Activated naive CD4-positive, alpha-beta T cell treated with anti-CD3 and anti-CD28 coated beads, Interleukin-2, amount 50 U/mL, for 72 hours (primary cell): Measurements from ENCODE around the gene BAK1. TPM values are rescaled to one million over a fixed set of nuclear protein-coding genes. Genes with fewer than 3 reads are reported as not detected.
"Not testable (repeated sequence)": the region's sequence is repeated elsewhere in the genome, so short reads cannot be mapped to it uniquely, and the experiment has no call there.

Experiments
- ATAC-seq, 2 donors: fragments of 150-1000 bp; cut with Tn5 transposase; 2 replicates each; pipeline ENCODE4 v1.10.0; 2021; ENCODE audit warnings: mild to moderate bottlenecking in 2 of 2, moderate library complexity in 2 of 2
- DNase-seq, 2 donors: peaks; one replicate each; pipeline ENCODE4 v3.0.0; 2021 to 2022; ENCODE audit warnings: low spot score in 2 of 2
- H3K27ac Mint-ChIP-seq, 2 donors: one replicate each; pipeline ENCODE4 v1.8.0; 2022; ENCODE audit warnings: mild to moderate bottlenecking in 2 of 2, mixed read lengths in 2 of 2
- H3K36me3 Mint-ChIP-seq, 2 donors: one replicate each; pipeline ENCODE4 v1.8.0; 2022; ENCODE audit warnings: mixed read lengths in 2 of 2
- H3K9me3 Mint-ChIP-seq, 2 donors: one replicate each; pipeline ENCODE4 v1.8.0; 2022; ENCODE audit warnings: mixed read lengths in 2 of 2
- total RNA-seq, 2 donors: library from RNA; stranded (reverse); gene quantifications; one replicate each; pipeline ENCODE4 v1.2.3, GENCODE V29; 2022

The BAK1 gene
- total RNA-seq, 2 donors from 2014 or later, result 43.8 to 57.0 TPM

- peak in 1 of 2 donors; percentile 23 for ATAC-seq
- no peaks in the 10 kb centered on the region for H3K9me3 Mint-ChIP-seq
- H3K36me3 Mint-ChIP-seq, result peaks cover 30 to 35% of the 10 kb centered on the region in 2 donors
- no peak for DNase-seq
- peak overlapping the region; percentile 93 to 97 for H3K27ac Mint-ChIP-seq
Measured at GRCh38 chr6:33578164-33578563, 1.9 kb downstream of the BAK1 start.

DNA sequence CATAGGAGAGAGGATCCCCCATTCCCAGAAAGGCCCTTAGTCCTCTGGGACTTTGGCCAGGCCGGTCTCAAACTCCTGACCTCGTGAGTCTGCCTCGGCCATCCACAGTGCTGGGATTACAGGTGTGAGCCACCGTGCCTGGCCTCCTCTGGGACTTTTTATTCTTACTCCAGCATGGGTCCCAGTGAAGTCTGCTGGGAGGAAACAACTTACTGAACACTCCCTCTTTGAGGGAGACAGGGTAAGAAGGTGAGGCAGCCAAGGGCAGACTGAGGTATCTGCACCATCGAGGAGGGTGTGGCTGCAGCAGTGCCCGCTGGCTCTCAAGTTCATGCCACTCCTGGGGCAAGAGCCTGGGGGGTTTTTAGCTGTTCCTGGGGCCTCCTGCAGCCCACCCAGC lies 2.4 kb downstream of the BAK1 start:
- ATAC-seq (no peak), DNase-seq (no peak)
- Mint-ChIP-seq H3K36me3 (peaks cover 30 to 35% of the 10 kb centered on the region in 2 donors), H3K9me3 (no peaks in the 10 kb centered on the region), H3K27ac (peak overlapping the region; percentile 93 to 97)

DNA sequence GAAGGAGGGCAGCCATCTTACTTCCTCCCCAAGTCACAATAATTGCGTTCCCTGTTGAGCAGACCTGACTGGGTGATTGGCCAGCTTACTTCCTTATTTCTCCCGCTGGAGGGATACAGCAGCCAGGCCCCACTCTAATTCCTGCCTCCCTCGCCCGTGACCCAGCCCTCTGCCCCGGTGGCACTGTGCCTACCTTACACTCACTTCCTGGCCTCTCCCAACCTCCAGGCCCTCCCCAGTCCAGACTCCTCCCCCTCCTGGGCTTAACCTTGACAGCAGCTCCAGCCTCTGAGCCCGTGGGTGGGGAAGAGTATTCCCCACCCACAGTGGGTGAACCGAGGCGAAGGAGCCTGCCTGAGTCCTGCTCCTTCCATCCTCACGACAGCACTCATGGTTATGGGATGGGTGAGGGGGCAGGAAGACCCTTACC lies 3.0 kb downstream of the BAK1 start:
- Mint-ChIP-seq H3K27ac (peak overlapping the region; percentile 93 to 97), H3K36me3 (peaks cover 33 to 38% of the 10 kb centered on the region in 2 donors), H3K9me3 (no peaks in the 10 kb centered on the region)
- ATAC-seq (no peak), DNase-seq (no peak)

- Mint-ChIP-seq H3K36me3 (peaks cover 38 to 42% of the 10 kb centered on the region in 2 donors), H3K27ac (peak overlapping the region in 1 of 2 donors; percentile 93), H3K9me3 (no peaks in the 10 kb centered on the region)
- no peak for ATAC-seq
- DNase-seq, result no peak
Measured at GRCh38 chr6:33576668-33577067, 3.4 kb downstream of the BAK1 start.

- no peaks in the 10 kb centered on the region for H3K9me3 Mint-ChIP-seq
- DNase-seq, result no peak
- no peak for ATAC-seq
- H3K36me3 Mint-ChIP-seq, result peaks cover 39 to 45% of the 10 kb centered on the region in 2 donors
- H3K27ac Mint-ChIP-seq, result peak overlapping the region in 1 of 2 donors; percentile 86
Measured at GRCh38 chr6:33575211-33575610, 4.9 kb downstream of the BAK1 start.

DNA sequence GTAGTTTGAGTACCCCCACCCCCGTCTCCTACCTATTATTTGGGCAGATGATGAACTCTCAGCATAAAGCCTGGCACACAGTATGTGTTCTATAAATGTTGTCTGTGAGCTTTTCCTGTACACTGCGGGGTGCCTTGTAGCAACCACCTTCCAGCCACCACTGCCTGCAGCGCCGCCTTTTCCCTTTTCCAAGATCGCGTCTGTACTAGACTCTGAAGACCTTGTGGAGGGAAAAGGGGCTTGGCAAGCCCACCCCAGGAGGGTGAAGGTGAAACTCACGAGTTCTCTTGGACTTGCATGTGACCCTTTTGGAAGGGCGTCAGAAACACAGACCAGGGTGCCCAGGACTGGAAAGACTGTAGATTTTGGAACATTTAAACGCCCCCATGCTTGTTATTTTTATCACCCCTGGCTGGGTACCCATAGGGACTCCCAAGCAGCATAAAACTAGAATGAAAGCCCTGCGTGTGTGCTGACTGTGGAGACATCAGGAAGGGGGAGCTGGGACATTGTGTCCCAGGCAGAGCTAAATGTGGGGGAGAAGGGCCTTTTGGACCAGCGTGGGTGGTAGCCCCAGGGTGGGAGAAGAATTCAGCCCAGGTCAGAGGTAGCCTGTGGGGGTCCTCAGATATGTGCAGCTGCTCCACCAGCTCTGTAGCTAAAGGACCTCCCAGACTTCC lies 8.3 kb downstream of the BAK1 start:
- ATAC-seq (no peak), DNase-seq (no peak)
- H3K36me3 Mint-ChIP-seq, result peaks cover 17 to 26% of the 10 kb centered on the region in 2 donors
- H3K27ac Mint-ChIP-seq, result peak overlapping the region; percentile 99
- no peaks in the 10 kb centered on the region for H3K9me3 Mint-ChIP-seq

GRCh38 chr6:33570806-33571636 lies 9.1 kb downstream of the BAK1 start:
- peaks cover 17 to 23% of the 10 kb centered on the region in 2 donors for H3K36me3 Mint-ChIP-seq
- DNase-seq, result peak; percentile 90 to 94
- no peaks in the 10 kb centered on the region for H3K9me3 Mint-ChIP-seq
- ATAC-seq, result peak; percentile 92
- peak overlapping the region; percentile 99 for H3K27ac Mint-ChIP-seq

DNA sequence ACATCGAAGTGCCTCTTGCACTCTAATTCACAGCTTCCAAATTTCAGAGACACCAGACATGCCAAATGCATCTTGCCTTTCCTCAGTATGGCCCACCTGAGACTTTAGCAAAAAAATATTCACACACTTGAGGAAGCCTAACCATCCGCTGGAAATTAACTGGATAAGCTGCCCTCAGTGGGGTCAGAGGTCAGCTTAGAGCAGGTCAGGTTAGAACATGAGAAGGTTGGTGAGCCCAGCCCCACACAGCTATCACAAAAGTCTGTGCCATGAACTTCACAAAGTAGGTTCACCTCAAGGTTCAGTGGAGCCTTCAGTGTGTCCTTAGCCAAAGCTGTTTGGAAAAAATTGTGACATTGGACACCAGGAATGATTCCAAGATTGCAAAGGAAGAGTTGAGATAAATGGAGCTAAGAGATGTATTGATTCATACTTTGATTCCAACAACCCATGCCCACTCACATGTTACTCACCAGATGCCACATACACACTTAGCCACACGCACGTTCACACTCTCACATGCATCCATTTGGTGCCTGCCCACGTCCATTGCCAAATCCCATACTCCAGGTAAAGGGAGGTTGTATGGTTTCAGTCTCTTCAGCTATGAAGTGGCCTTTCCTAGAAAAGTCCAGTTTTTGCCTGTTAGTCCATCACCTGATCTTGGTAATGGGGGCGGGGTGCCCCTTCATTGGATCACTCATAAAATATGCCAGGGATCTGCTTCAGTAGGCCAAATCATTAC lies 11.1 kb downstream of the BAK1 start:
- Mint-ChIP-seq H3K9me3 (no peaks in the 10 kb centered on the region), H3K27ac (peak overlapping the region in 1 of 2 donors; percentile 99), H3K36me3 (peaks cover 9 to 16% of the 10 kb centered on the region in 2 donors)
- DNase-seq (no peak), ATAC-seq (no peak)

- no peak for DNase-seq
- Mint-ChIP-seq H3K36me3 (peaks cover 9 to 16% of the 10 kb centered on the region in 2 donors), H3K9me3 (no peaks in the 10 kb centered on the region), H3K27ac (peak overlapping the region in 1 of 2 donors; percentile 73)
- no peak for ATAC-seq
Measured at GRCh38 chr6:33567836-33568235, 12.2 kb downstream of the BAK1 start.

GRCh38 chr6:33566182-33567084 lies 13.6 kb downstream of the BAK1 start:
- Mint-ChIP-seq H3K27ac (peak overlapping the region; percentile 73 to 95), H3K9me3 (no peaks in the 10 kb centered on the region), H3K36me3 (peaks cover 0 to 6% of the 10 kb centered on the region in 2 donors)
- DNase-seq, result no peak
- ATAC-seq, result no peak

DNA sequence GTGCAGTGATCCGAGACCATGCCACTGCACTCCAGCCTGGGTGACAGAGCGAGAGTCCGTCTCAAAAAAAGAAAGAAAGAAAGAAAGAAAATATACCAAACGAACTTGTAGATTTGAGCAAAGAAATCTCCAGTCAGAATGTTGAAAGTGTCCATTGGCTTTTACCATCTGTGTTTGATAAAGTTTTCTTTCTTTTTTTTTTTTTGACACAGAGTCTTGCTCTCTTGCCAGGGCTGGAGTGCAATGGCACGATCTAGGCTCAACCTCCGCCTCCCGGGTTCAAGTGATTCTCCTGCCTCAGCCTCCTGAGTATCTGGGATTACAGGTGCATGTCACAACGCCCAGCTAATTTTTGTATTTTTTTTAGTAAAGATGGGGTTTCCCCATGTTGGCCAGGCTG lies 21.3 kb downstream of the BAK1 start:
- Mint-ChIP-seq H3K9me3 (no peaks in the 10 kb centered on the region), H3K36me3 (no peaks in the 10 kb centered on the region), H3K27ac (no peak overlapping the region)
- DNase-seq (no peak), ATAC-seq (no peak)

GRCh38 chr6:33557376-33557775 lies 22.7 kb downstream of the BAK1 start:
- Mint-ChIP-seq H3K36me3 (no peaks in the 10 kb centered on the region), H3K9me3 (no peaks in the 10 kb centered on the region), H3K27ac (no peak overlapping the region)
- DNase-seq (no peak), ATAC-seq (no peak)

DNA sequence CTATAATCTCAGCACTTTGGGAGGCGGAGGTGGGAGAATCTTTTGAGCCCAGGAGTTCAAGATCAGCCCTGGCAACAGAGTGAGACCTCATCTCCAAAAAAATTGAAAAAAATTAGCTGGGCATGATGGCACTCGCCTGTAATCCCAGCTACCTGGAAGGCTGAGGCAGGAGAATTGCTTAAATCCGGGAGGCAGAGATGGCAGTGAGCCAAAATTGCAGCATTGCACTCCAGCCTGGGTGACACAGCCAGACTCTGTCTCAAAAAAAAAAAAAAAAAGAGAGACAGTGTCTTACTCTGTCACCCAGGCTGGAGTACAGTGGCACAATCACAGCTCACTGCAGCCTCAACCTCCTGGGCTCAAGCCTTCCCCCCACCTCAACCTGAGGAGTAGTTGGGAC lies 27.2 kb downstream of the BAK1 start:
- ATAC-seq, DNase-seq, H3K27ac Mint-ChIP-seq, H3K9me3 Mint-ChIP-seq, H3K36me3 Mint-ChIP-seq: not testable (repeated sequence)

GRCh38 chr6:33552252-33552651 lies 27.8 kb downstream of the BAK1 start:
- no peak for ATAC-seq
- no peak for DNase-seq
- H3K36me3 Mint-ChIP-seq, result no peaks in the 10 kb centered on the region
- no peaks in the 10 kb centered on the region for H3K9me3 Mint-ChIP-seq
- no peak overlapping the region for H3K27ac Mint-ChIP-seq

DNA sequence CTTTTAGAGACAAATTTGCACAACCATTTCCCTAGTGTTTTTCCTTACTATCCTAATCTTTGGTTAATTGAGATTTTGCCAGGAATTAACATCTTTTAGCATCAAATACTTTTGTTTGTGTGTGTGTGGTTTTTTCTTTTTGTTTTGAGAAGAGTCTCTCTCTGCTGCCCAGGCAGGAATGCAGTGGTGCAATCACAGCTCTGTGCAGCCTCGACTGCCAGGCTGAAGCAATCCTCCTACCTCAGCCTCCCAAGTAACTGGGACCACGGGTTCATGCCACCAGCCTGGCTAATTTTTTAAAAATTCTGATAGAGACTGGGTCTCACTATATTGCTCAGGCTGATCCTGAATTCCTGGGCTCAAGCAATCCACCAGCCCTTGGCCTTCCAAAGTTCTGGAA lies 28.5 kb downstream of the BAK1 start:
- ATAC-seq (no peak), DNase-seq (no peak)
- Mint-ChIP-seq H3K36me3 (no peaks in the 10 kb centered on the region), H3K9me3 (no peaks in the 10 kb centered on the region), H3K27ac (no peak overlapping the region)

DNA sequence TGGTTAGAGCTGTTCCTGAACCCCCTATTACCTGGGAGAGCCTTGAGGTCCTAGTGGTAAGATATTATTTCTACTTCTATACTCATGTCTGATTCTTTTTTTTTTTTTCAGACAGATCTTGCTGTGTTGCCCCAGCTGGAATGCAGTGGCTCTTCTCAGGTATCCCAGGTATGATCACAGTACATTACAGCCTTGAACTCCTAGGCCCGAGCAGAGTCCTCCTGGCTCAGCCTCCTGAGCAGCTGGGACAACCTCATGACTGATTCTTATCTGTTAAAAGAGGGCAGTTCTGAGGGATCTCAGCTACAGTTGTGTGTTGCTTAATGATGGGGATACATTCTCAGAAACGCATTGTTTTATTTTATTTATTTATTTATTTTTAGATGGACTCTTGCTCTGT lies 30.2 kb downstream of the BAK1 start:
- no peak for ATAC-seq
- H3K9me3 Mint-ChIP-seq, result no peaks in the 10 kb centered on the region
- no peak overlapping the region for H3K27ac Mint-ChIP-seq
- DNase-seq, result no peak
- H3K36me3 Mint-ChIP-seq, result no peaks in the 10 kb centered on the region
